Liver (tissue), 9 donors: ENCODE data around the gene RAMP2. TPM values are rescaled to one million over a fixed set of nuclear protein-coding genes. Genes with fewer than 3 reads are reported as not detected.
A peak's percentile ranks its signal among the peaks of the same experiment; 100 is the strongest.
"Not testable (repeated sequence)": the region's sequence is repeated elsewhere in the genome, so short reads cannot be mapped to it uniquely, and the experiment has no call there.

Experiments used
- DNase-seq: peaks from one replicate; pipeline ENCODE4 v3.0.0-alpha.2; 2017; ENCODE audit warnings: low spot score
- H3K27ac ChIP-seq, 2 donors: one replicate each; pipeline ENCODE4 v1.7.0; 2013; ENCODE audit warnings: inconsistent platforms in 2 of 2, low read length in 2 of 2, control low read depth in 1 of 2, low read depth in 1 of 2, mild to moderate bottlenecking in 1 of 2
- H3K27me3 ChIP-seq, 4 donors: one replicate each; pipeline versions ENCODE4 v1.6.1 to v1.7.0; 2013; ENCODE audit warnings: low read length in 3 of 4, inconsistent platforms in 1 of 4, mild to moderate bottlenecking in 1 of 4, moderate library complexity in 1 of 4; ENCODE audit not compliant: control insufficient read depth in 4 of 4, insufficient read depth in 4 of 4
- H3K36me3 ChIP-seq, 4 donors: one replicate each; pipeline versions ENCODE4 v1.6.1 to v1.7.0; 2013; ENCODE audit warnings: low read length in 3 of 4, mild to moderate bottlenecking in 3 of 4, low read depth in 1 of 4, moderate library complexity in 1 of 4; ENCODE audit not compliant: control insufficient read depth in 4 of 4, insufficient read depth in 3 of 4
- H3K4me1 ChIP-seq, 4 donors: one replicate each; pipeline versions ENCODE4 v1.6.1 to v1.7.0; 2013; ENCODE audit warnings: low read length in 3 of 4, mild to moderate bottlenecking in 3 of 4, moderate library complexity in 1 of 4; ENCODE audit not compliant: control insufficient read depth in 4 of 4, insufficient read depth in 4 of 4
- H3K4me3 ChIP-seq, 3 donors: one replicate each; pipeline versions ENCODE4 v1.6.1 to v1.7.0; 2013; ENCODE audit warnings: low read length in 3 of 3, control low read depth in 1 of 3, low read depth in 1 of 3, mild to moderate bottlenecking in 1 of 3
- H3K9ac ChIP-seq, 2 donors: one replicate each; pipeline ENCODE4 v1.7.0; 2013; ENCODE audit warnings: low read length in 2 of 2, mild to moderate bottlenecking in 2 of 2, moderate library complexity in 2 of 2, control low read depth in 1 of 2, low read depth in 1 of 2
- H3K9me3 ChIP-seq, 4 donors: one replicate each; pipeline versions ENCODE4 v1.6.1 to v1.7.0; 2013; ENCODE audit warnings: low read length in 3 of 4; ENCODE audit not compliant: control insufficient read depth in 4 of 4
- EGR1 ChIP-seq, 2 donors: IDR thresholded peaks; 2 replicates each; pipeline ENCODE4 v1.6.1; 2016 to 2018; ENCODE audit warnings: antibody characterized with exemption in 2 of 2, low read depth in 2 of 2
- FOXA1 ChIP-seq: IDR thresholded peaks from 2 replicates; pipeline ENCODE4 v1.6.1; 2016; ENCODE audit warnings: antibody characterized with exemption
- FOXA2 ChIP-seq: IDR thresholded peaks from 2 replicates; pipeline ENCODE4 v1.6.1; 2016; ENCODE audit warnings: antibody characterized with exemption
- HNF4A ChIP-seq, 2 donors: conservative IDR thresholded peaks; 2 replicates each; pipeline ENCODE4 v1.6.1; 2016; ENCODE audit warnings: antibody characterized with exemption in 2 of 2, mild to moderate bottlenecking in 2 of 2
- HNF4G ChIP-seq: IDR thresholded peaks from 2 replicates; pipeline ENCODE4 v1.6.1; 2016; ENCODE audit warnings: antibody characterized with exemption
- MAX ChIP-seq: IDR thresholded peaks from 2 replicates; pipeline ENCODE4 v1.6.1; 2016; ENCODE audit warnings: antibody characterized with exemption
- NR2F2 ChIP-seq: IDR thresholded peaks from 2 replicates; pipeline ENCODE4 v1.6.1; 2016; ENCODE audit warnings: antibody characterized with exemption
- RAD21 ChIP-seq, 2 donors: IDR thresholded peaks; 2 replicates each; pipeline ENCODE4 v1.6.1; 2016; ENCODE audit warnings: antibody characterized with exemption in 2 of 2, mild to moderate bottlenecking in 2 of 2
- REST ChIP-seq: IDR thresholded peaks from 2 replicates; pipeline ENCODE4 v1.6.1; 2016; ENCODE audit warnings: antibody characterized with exemption, mild to moderate bottlenecking
- RXRA ChIP-seq, 2 donors: IDR thresholded peaks; 2 replicates each; pipeline ENCODE4 v1.6.1; 2017 to 2018; ENCODE audit warnings: antibody characterized with exemption in 2 of 2, mild to moderate bottlenecking in 1 of 2
- SP1 ChIP-seq: IDR thresholded peaks from 2 replicates; pipeline ENCODE4 v1.6.1; 2018; ENCODE audit warnings: antibody characterized with exemption, mild to moderate bottlenecking
- TAF1 ChIP-seq: conservative IDR thresholded peaks from 2 replicates; pipeline ENCODE4 v1.6.1; 2016; ENCODE audit warnings: antibody characterized with exemption, mild to moderate bottlenecking
- YY1 ChIP-seq: IDR thresholded peaks from 2 replicates; pipeline ENCODE4 v1.6.1; 2016; ENCODE audit warnings: antibody characterized with exemption, mild to moderate bottlenecking
- WGBS: extraction: QIAGEN DNeasy Blood & Tissue Kit; methylation state at CpG from one replicate; pipeline ENCODE4 v1.1.7; 2013; 5-methylcytosine and 5-hydroxymethylcytosine counted together
- polyA plus RNA-seq, 2 donors: library from polyadenylated mRNA; stranded (reverse) in 1 of 2; unstranded in 1 of 2; fragments of 200-250 nt in 1 of 2; fragments of >200 nt in 1 of 2; fragmentation: Nextera tagmentation in 1 of 2; extraction: Ambion mirVana in 1 of 2; gene quantifications; one replicate each; pipeline versions ENCODE4 v1.2.1 to v1.2.3, GENCODE V29; 2013 to 2015
- total RNA-seq, 2 donors: library from RNA; depleted of rRNA; stranded (reverse); fragments of >200 nt; gene quantifications; one replicate each; pipeline ENCODE4 v1.2.3, GENCODE V29; 2014
- TF ChIP-seq, protein P1 (sequence below): fragments of 150-350 bp; IDR thresholded peaks from 2 replicates; pipeline ENCODE4 v1.5.1; 2017; ENCODE audit warnings: improper control_type of control experiment, low read depth, low read length; ENCODE audit not compliant: missing input control
- donor health status: healthy.
- donor health status: healthy.
- donor health status: healthy.
- donor health status: healthy.
- donor health status: healthy.

Gene RAMP2
- total and polyA plus RNA-seq, 4 donors: 0.92 to 17.2 (median 5.1) TPM

- not testable (repeated sequence) for H3K27ac ChIP-seq, DNase-seq, H3K27me3 ChIP-seq, H3K9me3 ChIP-seq, H3K4me3 ChIP-seq, H3K9ac ChIP-seq, H3K36me3 ChIP-seq
- H3K4me1 ChIP-seq: peaks cover 3 to 20% (median 18%) of the 10 kb centered on the region in 4 donors
- WGBS: 81% methylated on average over 11 of the region's 11 CpGs
These were observed 18.1 kb upstream of the RAMP2 start for GRCh38 chr17:42742916-42743315.

DNA sequence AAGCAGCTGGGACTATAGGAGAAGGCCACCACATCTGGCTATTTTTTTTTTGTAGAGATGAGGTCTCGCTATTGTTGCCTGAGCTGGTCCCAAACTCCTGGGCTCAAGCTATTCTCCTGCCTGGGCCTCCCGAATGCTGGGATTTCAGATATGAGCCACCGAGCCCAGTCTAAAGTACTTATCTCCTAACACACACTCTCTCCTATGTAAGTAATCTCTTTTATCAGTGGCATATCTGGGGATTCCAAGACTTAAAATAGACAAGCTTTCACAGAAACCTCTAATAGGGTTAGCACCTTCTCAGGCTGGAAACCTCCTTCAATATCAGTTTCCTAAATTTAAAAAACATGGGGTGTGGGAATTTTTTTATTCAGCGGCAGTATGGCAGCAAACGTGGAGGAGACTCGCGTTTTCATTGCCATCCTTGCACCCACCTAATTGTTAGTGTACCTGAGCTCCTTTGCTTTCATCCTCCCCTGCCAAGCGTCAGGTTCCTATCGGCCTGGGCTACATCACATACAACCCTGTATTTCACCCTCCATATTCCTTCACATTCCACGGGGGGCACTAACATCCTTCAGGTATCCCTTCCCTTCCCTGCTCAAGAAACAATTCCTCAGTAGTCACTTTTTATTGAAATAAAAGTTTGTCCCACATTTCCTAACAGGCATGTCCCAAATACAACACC lies 17.3 kb upstream of the RAMP2 start:
- TF ChIP-seq HNF4G: no peak
- no peak for TF ChIP-seq FOXA2
- no peak for TF ChIP-seq MAX
- TF ChIP-seq SP1: no peak
- TF ChIP-seq EGR1 (IDR thresholded peaks at IDR 0.05; ENCODE audit: low read depth in 2 of 2): no peak
- no peak for TF ChIP-seq NR2F2
- no peak for TF ChIP-seq TAF1
- TF ChIP-seq HNF4A (conservative IDR thresholded peaks at IDR 0.05): no peak
- no peak for TF ChIP-seq YY1
- no peak for TF ChIP-seq RAD21 (IDR thresholded peaks at IDR 0.05)
- Histone ChIP-seq H3K36me3 (no peaks in the 10 kb centered on the region), H3K4me3 (peak overlapping the region; percentile 68 to 91 (median 75)), H3K9ac (peak overlapping the region; percentile 60 to 82), H3K27ac (peak overlapping the region; percentile 88 to 93), H3K4me1 (peaks cover 6 to 28% (median 25%) of the 10 kb centered on the region in 4 donors), H3K9me3 (no peaks in the 10 kb centered on the region), H3K27me3 (no peaks in the 10 kb centered on the region)
- no peak for DNase-seq
- 71% methylated on average over 10 of the region's 10 CpGs for WGBS

DNA sequence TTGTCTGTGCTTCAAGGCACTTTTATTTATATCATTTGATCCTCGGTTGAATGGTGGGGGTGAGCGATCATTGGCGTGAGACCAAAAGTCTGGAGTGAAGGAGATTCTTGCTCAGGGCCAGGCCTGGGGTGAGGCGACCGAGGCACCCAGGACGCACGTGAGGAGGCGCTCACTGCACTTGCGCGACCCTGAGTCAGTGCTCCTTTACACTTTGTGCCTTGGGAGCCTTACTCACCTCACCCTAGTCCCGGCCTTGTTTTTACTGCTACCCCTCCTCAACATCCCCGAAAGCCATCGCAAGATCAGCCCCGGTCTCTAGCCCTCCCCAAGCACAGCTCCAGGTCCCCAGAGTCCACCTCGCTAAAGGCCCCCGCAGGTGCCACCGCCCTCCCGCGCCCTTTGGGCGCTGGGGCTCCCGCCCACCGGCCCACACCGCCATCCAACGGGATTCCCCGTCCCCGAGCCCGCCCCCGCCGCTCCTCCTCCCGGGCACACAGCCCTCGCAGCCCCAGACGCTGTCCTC lies 16.7 kb upstream of the RAMP2 start:
- WGBS: under 1% methylated on average over 32 of the region's 32 CpGs
- no peaks in the 10 kb centered on the region for H3K27me3 ChIP-seq
- H3K4me3 ChIP-seq: peak overlapping the region; percentile 68 to 91 (median 75)
- no peaks in the 10 kb centered on the region for H3K9me3 ChIP-seq
- TF ChIP-seq, protein P1, sequence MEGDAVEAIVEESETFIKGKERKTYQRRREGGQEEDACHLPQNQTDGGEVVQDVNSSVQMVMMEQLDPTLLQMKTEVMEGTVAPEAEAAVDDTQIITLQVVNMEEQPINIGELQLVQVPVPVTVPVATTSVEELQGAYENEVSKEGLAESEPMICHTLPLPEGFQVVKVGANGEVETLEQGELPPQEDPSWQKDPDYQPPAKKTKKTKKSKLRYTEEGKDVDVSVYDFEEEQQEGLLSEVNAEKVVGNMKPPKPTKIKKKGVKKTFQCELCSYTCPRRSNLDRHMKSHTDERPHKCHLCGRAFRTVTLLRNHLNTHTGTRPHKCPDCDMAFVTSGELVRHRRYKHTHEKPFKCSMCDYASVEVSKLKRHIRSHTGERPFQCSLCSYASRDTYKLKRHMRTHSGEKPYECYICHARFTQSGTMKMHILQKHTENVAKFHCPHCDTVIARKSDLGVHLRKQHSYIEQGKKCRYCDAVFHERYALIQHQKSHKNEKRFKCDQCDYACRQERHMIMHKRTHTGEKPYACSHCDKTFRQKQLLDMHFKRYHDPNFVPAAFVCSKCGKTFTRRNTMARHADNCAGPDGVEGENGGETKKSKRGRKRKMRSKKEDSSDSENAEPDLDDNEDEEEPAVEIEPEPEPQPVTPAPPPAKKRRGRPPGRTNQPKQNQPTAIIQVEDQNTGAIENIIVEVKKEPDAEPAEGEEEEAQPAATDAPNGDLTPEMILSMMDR: no peak
- TF ChIP-seq HNF4A (conservative IDR thresholded peaks at IDR 0.05) (peak; percentile 18 to 36), YY1 (peak; percentile 8), RXRA (IDR thresholded peaks at IDR 0.05) (peak; percentile 43 to 68), REST (peak; percentile 21), FOXA1 (no peak), TAF1 (no peak)
- peaks cover 10 to 34% (median 31%) of the 10 kb centered on the region in 4 donors for H3K4me1 ChIP-seq
- H3K36me3 ChIP-seq: no peaks in the 10 kb centered on the region
- DNase-seq: no peak
- peak overlapping the region; percentile 60 to 82 for H3K9ac ChIP-seq
- peak overlapping the region; percentile 88 to 93 for H3K27ac ChIP-seq
